Small intestine (tissue), 7 donors: ENCODE data around the gene CHAD. TPM values are rescaled to one million over a fixed set of nuclear protein-coding genes. Genes with fewer than 3 reads are reported as not detected.

Source experiments
- DNase-seq, 2 donors: peaks; one replicate each; pipeline versions ENCODE4 v3.0.0 to v3.0.0-alpha.2; 2013
- FAIRE-seq: peaks from 2 replicates; lab custom pipeline; 2012; peaks lifted over from hg19 to GRCh38; lab: Jason Lieb, UNC
- H3K27ac ChIP-seq, 3 donors: one replicate each; pipeline ENCODE4 v1.5.1; 2013; ENCODE audit warnings: low read length in 2 of 3, mild to moderate bottlenecking in 2 of 3, control low read depth in 1 of 3, inconsistent platforms in 1 of 3, low read depth in 1 of 3, moderate library complexity in 1 of 3
- H3K27me3 ChIP-seq, 3 donors: one replicate each; pipeline ENCODE4 v1.6.1; 2013; ENCODE audit warnings: low read length in 3 of 3, inconsistent platforms in 1 of 3; ENCODE audit not compliant: control insufficient read depth in 3 of 3, insufficient read depth in 3 of 3
- H3K36me3 ChIP-seq, 3 donors: one replicate each; pipeline ENCODE4 v1.6.1; 2013; ENCODE audit warnings: low read length in 3 of 3, inconsistent platforms in 1 of 3, low read depth in 1 of 3, mild to moderate bottlenecking in 1 of 3, moderate library complexity in 1 of 3; ENCODE audit not compliant: control insufficient read depth in 3 of 3, insufficient read depth in 2 of 3
- H3K4me1 ChIP-seq, 3 donors: one replicate each; pipeline ENCODE4 v1.6.1; 2013; ENCODE audit warnings: low read length in 2 of 3, inconsistent platforms in 1 of 3, low read depth in 1 of 3, mild to moderate bottlenecking in 1 of 3, moderate library complexity in 1 of 3; ENCODE audit not compliant: control insufficient read depth in 3 of 3, insufficient read depth in 2 of 3
- H3K4me3 ChIP-seq, 3 donors: one replicate each; pipeline ENCODE4 v1.5.1; 2013; ENCODE audit warnings: low read length in 3 of 3, control low read depth in 1 of 3, inconsistent platforms in 1 of 3, low read depth in 1 of 3, mild to moderate bottlenecking in 1 of 3, moderate library complexity in 1 of 3
- H3K9me3 ChIP-seq, 2 donors: one replicate each; pipeline ENCODE4 v1.6.1; 2013; ENCODE audit warnings: low read depth in 1 of 2, low read length in 1 of 2; ENCODE audit not compliant: control insufficient read depth in 2 of 2, insufficient read depth in 1 of 2
- WGBS, 3 donors: extraction: QIAGEN DNeasy Blood & Tissue Kit; methylation state at CpG; one replicate each; pipeline ENCODE4 v1.1.7; 2013; 5-methylcytosine and 5-hydroxymethylcytosine counted together
- polyA plus RNA-seq, 4 donors: library from polyadenylated mRNA; stranded (reverse) in 3 of 4; unstranded in 1 of 4; fragments of 200-250 nt in 3 of 4; fragments of 120-200 nt in 1 of 4; gene quantifications; one replicate each; pipeline versions ENCODE4 v1.2.1 to v1.2.3, GENCODE V29; 2013
- donor health status: healthy with polysubstance abuse.
- donor health status: control.
- donor health status: control.
- donor health status: Bipolar disorder and iron deficiency.
- donor health status: healthy.

The CHAD gene
- polyA plus RNA-seq, 4 donors, result 0.87 to 13.4 (median 5.8) TPM

- DNase-seq, result no peak
Measured at GRCh38 chr17:50499270-50499669, 30.6 kb upstream of the CHAD start.

GRCh38 chr17:50498021-50498874, 29.6 kb upstream of the CHAD start:
- DNase-seq (peak in 1 of 2 donors; percentile 84), FAIRE-seq (no peak)
- Histone ChIP-seq H3K4me1 (peaks cover 0 to 8% (median 4%) of the 10 kb centered on the region in 3 donors), H3K36me3 (no peaks in the 10 kb centered on the region), H3K27ac (peak overlapping the region in 2 of 3 donors; percentile 30 to 33), H3K9me3 (no peaks in the 10 kb centered on the region), H3K4me3 (no peak overlapping the region), H3K27me3 (no peaks in the 10 kb centered on the region)
- WGBS, 3 donors, result 16 to 64% (median 42%) methylated on average over 7 of the region's 7 CpGs

More at GRCh38 chr17:50499270-50499669, 30.6 kb upstream of the CHAD start:
- H3K27ac ChIP-seq, result no peak overlapping the region
- no peak for FAIRE-seq
- H3K9me3 ChIP-seq, result no peaks in the 10 kb centered on the region
- no peaks in the 10 kb centered on the region for H3K27me3 ChIP-seq
- H3K4me3 ChIP-seq, result no peak overlapping the region
- H3K36me3 ChIP-seq, result no peaks in the 10 kb centered on the region
- H3K4me1 ChIP-seq, result peaks cover 0 to 8% (median 5%) of the 10 kb centered on the region in 3 donors

GRCh38 chr17:50495918-50496317, 27.2 kb upstream of the CHAD start:
- H3K36me3 ChIP-seq, result no peaks in the 10 kb centered on the region
- 91 to 94% (median 92%) methylated on average over 8 of the region's 8 CpGs for WGBS, 3 donors
- no peak overlapping the region for H3K4me3 ChIP-seq
- DNase-seq (no peak), FAIRE-seq (no peak)
- no peaks in the 10 kb centered on the region for H3K27me3 ChIP-seq
- H3K9me3 ChIP-seq, result no peaks in the 10 kb centered on the region
- peaks cover 0 to 8% (median 4%) of the 10 kb centered on the region in 3 donors for H3K4me1 ChIP-seq
- no peak overlapping the region for H3K27ac ChIP-seq

- DNase-seq (no peak), FAIRE-seq (no peak)
- Histone ChIP-seq H3K9me3 (no peaks in the 10 kb centered on the region), H3K27ac (no peak overlapping the region), H3K27me3 (no peaks in the 10 kb centered on the region), H3K36me3 (no peaks in the 10 kb centered on the region), H3K4me3 (no peak overlapping the region), H3K4me1 (peaks cover 0 to 8% (median 4%) of the 10 kb centered on the region in 3 donors)
- 84 to 91% (median 90%) methylated on average over 8 of the region's 8 CpGs for WGBS, 3 donors
Measured at GRCh38 chr17:50495217-50495823, 26.6 kb upstream of the CHAD start.

DNA sequence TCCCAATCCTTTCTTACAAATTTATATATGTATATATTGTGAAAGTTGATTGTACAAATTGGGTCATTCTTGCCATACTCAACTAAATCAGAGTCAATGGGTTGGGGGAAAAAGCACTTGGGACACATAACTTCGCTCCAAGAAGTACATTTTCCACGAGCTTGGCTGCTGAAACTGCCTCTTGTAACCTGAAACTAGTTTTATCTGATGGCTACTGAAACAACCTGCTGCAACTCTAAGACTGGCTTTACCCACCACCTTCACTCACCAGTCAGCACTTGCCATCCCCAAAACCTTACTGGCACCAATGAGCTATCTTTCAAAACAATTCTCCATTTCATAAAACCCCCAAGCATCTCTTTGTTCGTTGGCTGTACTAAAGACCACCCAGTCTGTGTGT, 25.1 kb upstream of the CHAD start:
- WGBS, 3 donors, result 50 to 62% (median 56%) methylated on average over 3 of the region's 3 CpGs
- no peaks in the 10 kb centered on the region for H3K9me3 ChIP-seq
- no peak overlapping the region for H3K27ac ChIP-seq
- peaks cover 0 to 8% (median 4%) of the 10 kb centered on the region in 3 donors for H3K4me1 ChIP-seq
- no peaks in the 10 kb centered on the region for H3K27me3 ChIP-seq
- H3K4me3 ChIP-seq, result no peak overlapping the region
- peaks cover 0 to 2% (median 0%) of the 10 kb centered on the region in 3 donors for H3K36me3 ChIP-seq
- no peak for FAIRE-seq
- no peak for DNase-seq

GRCh38 chr17:50492214-50492613, 23.5 kb upstream of the CHAD start:
- DNase-seq (no peak), FAIRE-seq (no peak)

DNA sequence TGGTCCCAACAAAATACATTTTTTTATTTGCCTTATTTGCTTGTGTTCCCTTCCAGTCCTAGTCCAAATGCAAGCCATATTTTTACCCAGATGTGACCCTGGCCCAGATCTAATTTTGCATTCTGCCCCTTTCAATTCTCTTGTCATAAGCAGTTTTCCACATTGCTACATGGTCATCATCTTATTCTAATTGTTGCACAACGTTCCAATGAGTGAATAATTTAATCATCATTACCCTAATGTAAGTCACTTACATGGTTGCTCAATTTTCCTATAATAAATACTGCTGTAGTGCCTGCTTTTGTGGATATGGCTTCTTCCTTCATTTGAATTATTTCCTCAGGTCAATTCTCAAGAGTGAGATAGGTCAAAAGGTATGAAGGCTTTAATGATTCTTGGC, 22.8 kb upstream of the CHAD start:
- no peak for DNase-seq

More at GRCh38 chr17:50492214-50492613, 23.5 kb upstream of the CHAD start:
- peaks cover 0 to 15% (median 0%) of the 10 kb centered on the region in 3 donors for H3K36me3 ChIP-seq
- H3K4me1 ChIP-seq, result no peaks in the 10 kb centered on the region
- H3K27ac ChIP-seq, result no peak overlapping the region
- H3K9me3 ChIP-seq, result no peaks in the 10 kb centered on the region
- H3K27me3 ChIP-seq, result no peaks in the 10 kb centered on the region
- 81 to 87% (median 82%) methylated on average over 6 to 7 of the region's 8 CpGs for WGBS, 3 donors
- H3K4me3 ChIP-seq, result no peak overlapping the region

GRCh38 chr17:50488880-50489279, 20.2 kb upstream of the CHAD start:
- DNase-seq (no peak), FAIRE-seq (no peak)
- WGBS, 3 donors, result 84 to 94% (median 93%) methylated on average over 2 of the region's 2 CpGs
- H3K27ac ChIP-seq, result no peak overlapping the region
- H3K4me3 ChIP-seq, result no peak overlapping the region
- H3K9me3 ChIP-seq, result no peaks in the 10 kb centered on the region
- H3K27me3 ChIP-seq, result no peaks in the 10 kb centered on the region
- H3K36me3 ChIP-seq, result peaks cover 3 to 39% (median 6%) of the 10 kb centered on the region in 3 donors
- H3K4me1 ChIP-seq, result no peaks in the 10 kb centered on the region

More for the DNA sequence above, 22.8 kb upstream of the CHAD start:
- Histone ChIP-seq H3K4me1 (no peaks in the 10 kb centered on the region), H3K27ac (no peak overlapping the region), H3K27me3 (no peaks in the 10 kb centered on the region), H3K9me3 (no peaks in the 10 kb centered on the region), H3K36me3 (peaks cover 0 to 16% (median 0%) of the 10 kb centered on the region in 3 donors), H3K4me3 (no peak overlapping the region)
- no peak for FAIRE-seq
- WGBS, 3 donors, result 50 to 61% (median 60%) methylated on average over 1 of the region's 1 CpG
